Activated CD8-positive, alpha-beta T cell treated with anti-CD3 and anti-CD28 coated beads for 36 hours (primary cell): ENCODE results near the gene ATP10B. TPM values are rescaled to one million over a fixed set of nuclear protein-coding genes. Genes with fewer than 3 reads are reported as not detected.

Source experiments
- ATAC-seq: fragments of 200-7000 bp; cut with Tn5 transposase; one replicate; pipeline ENCODE4 v1.10.0; 2021; ENCODE audit warnings: mild to moderate bottlenecking, moderate library complexity
- CTCF ChIA-PET: fragments of 350-600 bp; sonication (Branson Sonifier 250); formaldehyde crosslinking; loops from one replicate; lab custom pipeline; 2021; ENCODE audit warnings: antibody characterized with exemption; lab: Charles Lee
- POLR2A ChIA-PET: fragments of 350-600 bp; sonication (Branson Sonifier 250); formaldehyde crosslinking; loops from one replicate; lab custom pipeline; 2021; ENCODE audit warnings: antibody characterized with exemption; lab: Charles Lee
- DNase-seq: peaks from one replicate; pipeline ENCODE4 v3.0.0-alpha.2; 2020
- H3K27ac Mint-ChIP-seq: one replicate; pipeline ENCODE4 v1.8.0; 2021; ENCODE audit warnings: mild to moderate bottlenecking, mixed read lengths
- H3K27me3 Mint-ChIP-seq: one replicate; pipeline ENCODE4 v1.8.0; 2021; ENCODE audit warnings: mixed read lengths
- H3K36me3 Mint-ChIP-seq: one replicate; pipeline ENCODE4 v1.8.0; 2021; ENCODE audit warnings: low read depth, mixed read lengths
- H3K4me1 Mint-ChIP-seq: one replicate; pipeline ENCODE4 v1.8.0; 2021; ENCODE audit warnings: low read depth, mixed read lengths
- H3K4me3 Mint-ChIP-seq: one replicate; pipeline ENCODE4 v1.8.0; 2021; ENCODE audit warnings: mild to moderate bottlenecking, moderate library complexity, mixed read lengths
- H3K9me3 Mint-ChIP-seq: one replicate; pipeline ENCODE4 v1.8.0; 2021; ENCODE audit warnings: mixed read lengths
- CTCF ChIP-seq: fragments of 200-600 bp; IDR thresholded peaks from one replicate; pipeline ENCODE4 v1.8.0; 2022; ENCODE audit warnings: antibody characterized with exemption, mild to moderate bottlenecking
- intact Hi-C: fragments of 100-400 bp; cut with micrococcal nuclease; formaldehyde crosslinking; loops from one replicate; pipeline ENCODE4 v1.10.0; 2022
- total RNA-seq, 2 experiments: library from RNA; stranded (reverse); gene quantifications; one replicate each; pipeline ENCODE4 v1.2.3, GENCODE V29; 2021

The ATP10B gene
- total RNA-seq, 2 experiments from 2014 or later, result not detected

- no peaks in the 10 kb centered on the region for H3K9me3 Mint-ChIP-seq
- ATAC-seq (no peak), DNase-seq (no peak)
- H3K4me1 Mint-ChIP-seq, result no peaks in the 10 kb centered on the region
- intact Hi-C loops, result no loop called here
- no peaks in the 10 kb centered on the region for H3K36me3 Mint-ChIP-seq
- no peak overlapping the region for H3K27ac Mint-ChIP-seq
- no peak for TF ChIP-seq CTCF
- POLR2A ChIA-PET, result no interaction called here
- CTCF ChIA-PET, result no interaction called here
- H3K27me3 Mint-ChIP-seq, result peaks cover 3% of the 10 kb centered on the region
- H3K4me3 Mint-ChIP-seq, result no peak overlapping the region
These were observed 295.9 kb downstream of the ATP10B start for GRCh38 chr5:160555971-160556631.

GRCh38 chr5:160555581-160555970, 296.4 kb downstream of the ATP10B start:
- DNase-seq (no peak), ATAC-seq (no peak)
- H3K36me3 Mint-ChIP-seq, result no peaks in the 10 kb centered on the region
- no peak for TF ChIP-seq CTCF
- intact Hi-C loops, result no loop called here
- H3K27ac Mint-ChIP-seq, result no peak overlapping the region
- CTCF ChIA-PET, result no interaction called here
- POLR2A ChIA-PET, result no interaction called here
- H3K9me3 Mint-ChIP-seq, result no peaks in the 10 kb centered on the region
- no peak overlapping the region for H3K4me3 Mint-ChIP-seq
- H3K4me1 Mint-ChIP-seq, result no peaks in the 10 kb centered on the region
- H3K27me3 Mint-ChIP-seq, result peaks cover 3% of the 10 kb centered on the region

DNA sequence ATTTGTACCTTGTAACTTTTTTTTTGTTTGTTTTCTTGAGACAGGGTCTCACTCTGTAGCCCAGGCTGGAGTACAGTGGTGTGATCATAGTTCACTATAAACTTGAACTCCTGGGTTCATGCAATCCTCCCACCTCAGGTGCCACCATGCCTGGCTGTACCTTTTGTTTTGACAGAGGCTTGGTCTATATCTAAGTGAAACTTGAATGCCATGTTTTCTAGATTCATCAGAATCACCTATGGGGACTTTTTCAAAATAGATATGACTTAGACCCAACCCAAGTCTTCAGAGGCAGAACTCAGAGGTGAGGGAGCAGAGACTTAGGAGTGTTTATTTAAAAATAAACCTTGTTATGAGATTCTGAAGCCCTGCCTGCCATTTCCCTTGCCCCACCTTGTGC, 301.9 kb downstream of the ATP10B start:
- intact Hi-C loops, result no loop called here
- Mint-ChIP-seq H3K4me3 (no peak overlapping the region), H3K27me3 (peaks cover 21% of the 10 kb centered on the region), H3K27ac (no peak overlapping the region), H3K36me3 (no peaks in the 10 kb centered on the region), H3K4me1 (no peaks in the 10 kb centered on the region), H3K9me3 (peaks cover 6% of the 10 kb centered on the region)
- ATAC-seq, result no peak
- CTCF ChIA-PET, result no interaction called here
- no peak for TF ChIP-seq CTCF
- DNase-seq, result no peak
- POLR2A ChIA-PET, result no interaction called here

GRCh38 chr5:160548949-160549645, 302.9 kb downstream of the ATP10B start:
- Mint-ChIP-seq H3K9me3 (peaks cover 6% of the 10 kb centered on the region), H3K4me3 (no peak overlapping the region), H3K27me3 (peaks cover 24% of the 10 kb centered on the region), H3K27ac (no peak overlapping the region), H3K36me3 (no peaks in the 10 kb centered on the region), H3K4me1 (no peaks in the 10 kb centered on the region)
- CTCF ChIA-PET, result no interaction called here
- DNase-seq (no peak), ATAC-seq (no peak)
- POLR2A ChIA-PET, result interaction anchor here (1.5 kb wide), 1 partner anchor 11 kb away, joined by 3 read pairs; no protein-coding TSS in a partner anchor
- intact Hi-C loops, result no loop called here
- TF ChIP-seq CTCF, result no peak

DNA sequence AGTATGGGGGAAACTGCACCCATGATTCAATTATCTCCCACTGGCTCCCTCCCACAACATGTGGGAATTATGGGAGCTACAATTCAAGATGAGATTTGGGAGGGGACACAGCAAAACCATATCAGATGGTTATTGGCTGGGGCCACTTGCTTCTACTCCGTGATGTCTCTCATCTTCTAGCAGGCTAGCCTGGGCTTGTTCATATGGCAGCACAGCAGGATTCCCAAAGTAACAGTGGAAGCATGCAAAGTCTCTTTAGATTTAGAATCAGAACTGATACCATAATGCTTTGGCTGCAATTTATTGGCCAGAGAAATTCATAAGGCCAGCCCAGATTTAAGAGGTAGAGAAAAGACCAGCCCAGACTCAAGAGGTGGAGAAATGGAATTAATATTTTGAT, 304.1 kb downstream of the ATP10B start:
- Mint-ChIP-seq H3K27ac (no peak overlapping the region), H3K36me3 (no peaks in the 10 kb centered on the region), H3K4me3 (no peak overlapping the region), H3K4me1 (peaks cover 7% of the 10 kb centered on the region), H3K27me3 (peaks cover 27% of the 10 kb centered on the region), H3K9me3 (peaks cover 6% of the 10 kb centered on the region)
- intact Hi-C loops, result no loop called here
- ChIA-PET CTCF (interaction anchor here (0.7 kb wide), 1 partner anchor 41 kb away, joined by 3 read pairs; no protein-coding TSS in a partner anchor), POLR2A (interaction anchor here (1.5 kb wide), 1 partner anchor 12 kb away, joined by 3 read pairs; no protein-coding TSS in a partner anchor)
- TF ChIP-seq CTCF, result no peak
- ATAC-seq (no peak), DNase-seq (no peak)
